Mucosa of rectum (tissue), 2 donors: ENCODE measurements around the gene ZDHHC16.
"Not testable (repeated sequence)": the region's sequence is repeated elsewhere in the genome, so short reads cannot be mapped to it uniquely, and the experiment has no call there.

Experiments
- H3K27ac ChIP-seq, 2 donors: one replicate each; pipeline ENCODE4 v1.7.0; 2013; ENCODE audit warnings: inconsistent platforms in 2 of 2, low read depth in 2 of 2, low read length in 2 of 2
- H3K27me3 ChIP-seq, 2 donors: one replicate each; pipeline ENCODE4 v1.7.0; 2013; ENCODE audit warnings: low read length in 2 of 2; ENCODE audit not compliant: control insufficient read depth in 2 of 2, insufficient read depth in 2 of 2
- H3K36me3 ChIP-seq, 2 donors: one replicate each; pipeline ENCODE4 v1.7.0; 2013; ENCODE audit warnings: low read length in 2 of 2; ENCODE audit not compliant: control insufficient read depth in 2 of 2, insufficient read depth in 2 of 2
- H3K4me1 ChIP-seq, 2 donors: one replicate each; pipeline ENCODE4 v1.7.0; 2013; ENCODE audit warnings: low read length in 2 of 2, mild to moderate bottlenecking in 1 of 2; ENCODE audit not compliant: control insufficient read depth in 2 of 2, insufficient read depth in 2 of 2
- H3K4me3 ChIP-seq, 2 donors: one replicate each; pipeline ENCODE4 v1.7.0; 2013; ENCODE audit warnings: low read length in 2 of 2
- H3K9ac ChIP-seq, 2 donors: one replicate each; pipeline ENCODE4 v1.7.0; 2013; ENCODE audit warnings: low read length in 2 of 2, low read depth in 1 of 2, mild to moderate bottlenecking in 1 of 2
- H3K9me3 ChIP-seq, 2 donors: one replicate each; pipeline ENCODE4 v1.7.0; 2013; ENCODE audit warnings: low read length in 2 of 2; ENCODE audit not compliant: control insufficient read depth in 2 of 2
- donor health status: healthy.
- donor health status: Normal muscosa, but diverticular disease.

The ZDHHC16 gene

DNA sequence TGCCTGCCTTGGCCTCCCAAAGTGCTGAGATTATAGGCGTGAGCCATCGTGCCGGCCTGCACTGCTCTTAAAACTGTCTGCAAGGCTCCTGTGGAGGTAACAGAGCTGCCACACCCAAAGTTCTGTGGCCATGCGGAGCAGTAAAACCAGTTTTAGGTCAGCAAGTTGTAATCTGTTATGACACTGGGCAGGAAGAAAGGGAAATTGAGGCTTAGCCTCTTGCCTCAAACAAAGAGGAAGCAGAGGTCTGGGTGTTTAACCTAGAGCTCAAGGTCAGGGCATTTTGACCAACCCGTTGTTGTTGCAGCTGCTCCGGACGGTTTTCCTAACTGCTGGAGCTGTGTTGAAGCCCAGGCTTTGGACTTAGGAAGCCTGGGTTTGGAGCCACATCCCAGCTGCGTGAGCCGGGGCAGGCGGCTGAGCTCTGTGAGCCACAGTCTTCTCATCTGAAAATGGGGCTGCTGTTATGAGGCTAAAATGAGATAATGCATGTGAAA lies 37.4 kb upstream of the ZDHHC16 start:
- Histone ChIP-seq H3K36me3 (no peaks in the 10 kb centered on the region), H3K4me1 (peaks cover 2 to 3% of the 10 kb centered on the region in 2 donors), H3K4me3 (no peak overlapping the region), H3K9me3 (no peaks in the 10 kb centered on the region), H3K27ac (peak overlapping the region; percentile 1 to 30), H3K9ac (no peak overlapping the region), H3K27me3 (no peaks in the 10 kb centered on the region)

GRCh38 chr10:97411406-97411805 lies 34.6 kb upstream of the ZDHHC16 start:
- Histone ChIP-seq H3K9me3 (no peaks in the 10 kb centered on the region), H3K27me3 (no peaks in the 10 kb centered on the region), H3K4me1 (peaks cover 2 to 3% of the 10 kb centered on the region in 2 donors), H3K9ac (no peak overlapping the region), H3K36me3 (no peaks in the 10 kb centered on the region), H3K4me3 (no peak overlapping the region), H3K27ac (no peak overlapping the region)

- Histone ChIP-seq H3K9me3 (no peaks in the 10 kb centered on the region), H3K4me1 (no peaks in the 10 kb centered on the region), H3K36me3 (no peaks in the 10 kb centered on the region), H3K4me3 (no peak overlapping the region), H3K27ac (no peak overlapping the region), H3K9ac (no peak overlapping the region), H3K27me3 (no peaks in the 10 kb centered on the region)
Observed at GRCh38 chr10:97412891-97413304, 33.1 kb upstream of the ZDHHC16 start.

DNA sequence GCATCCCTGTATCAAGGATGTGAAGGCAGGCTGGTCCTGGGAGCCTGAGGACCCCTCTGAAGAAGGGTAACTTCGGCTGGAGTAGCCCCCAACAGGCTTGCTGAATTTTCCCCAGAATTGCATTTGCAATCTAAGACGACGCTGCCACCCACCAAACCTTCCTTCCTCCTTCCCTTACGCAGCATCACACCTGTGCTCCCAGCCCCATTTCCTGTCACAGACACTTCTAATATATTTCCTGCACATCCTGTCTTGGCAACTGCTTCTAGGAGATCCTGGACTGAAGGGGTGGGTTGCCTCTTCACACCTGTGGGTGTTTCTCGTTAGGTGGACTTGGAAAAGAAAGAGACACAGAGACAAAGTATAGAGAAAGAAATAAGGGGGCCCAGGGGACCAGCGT lies 29.4 kb upstream of the ZDHHC16 start:
- no peaks in the 10 kb centered on the region for H3K27me3 ChIP-seq
- no peak overlapping the region for H3K4me3 ChIP-seq
- H3K9me3 ChIP-seq = no peaks in the 10 kb centered on the region
- H3K27ac ChIP-seq = no peak overlapping the region
- H3K9ac ChIP-seq = no peak overlapping the region
- H3K4me1 ChIP-seq = peaks cover 5% of the 10 kb centered on the region in 2 donors
- H3K36me3 ChIP-seq = no peaks in the 10 kb centered on the region

- not testable (repeated sequence) for H3K9me3 ChIP-seq, H3K36me3 ChIP-seq, H3K27me3 ChIP-seq, H3K9ac ChIP-seq, H3K4me3 ChIP-seq, H3K27ac ChIP-seq
- peaks cover 20 to 21% of the 10 kb centered on the region in 2 donors for H3K4me1 ChIP-seq
Observed at GRCh38 chr10:97423757-97424098, 22.2 kb upstream of the ZDHHC16 start.

- Histone ChIP-seq H3K36me3 (peaks cover 9 to 13% of the 10 kb centered on the region in 2 donors), H3K9me3 (no peaks in the 10 kb centered on the region), H3K4me1 (peaks cover 20 to 21% of the 10 kb centered on the region in 2 donors), H3K27me3 (no peaks in the 10 kb centered on the region), H3K4me3 (peak within 1 kb of the TSS; percentile 86 to 98), H3K9ac (peak within 1 kb of the TSS; percentile 85 to 94), H3K27ac (peak within 1 kb of the TSS; percentile 90 to 92)
Observed at GRCh38 chr10:97425964-97426775, 19.8 kb upstream of the ZDHHC16 start, which contains the start of gene PGAM1. TSS of gene PGAM1 (plus strand) at chr10:97426191. CDS start at chr10:97426308, 117 bp downstream.

GRCh38 chr10:97426776-97427570 lies 19.0 kb upstream of the ZDHHC16 start:
- Histone ChIP-seq H3K27me3 (no peaks in the 10 kb centered on the region), H3K4me1 (peaks cover 20 to 21% of the 10 kb centered on the region in 2 donors), H3K36me3 (peaks cover 17 to 20% of the 10 kb centered on the region in 2 donors), H3K9ac (peak overlapping the region; percentile 85 to 94), H3K9me3 (no peaks in the 10 kb centered on the region), H3K27ac (peak overlapping the region; percentile 90 to 92), H3K4me3 (peak overlapping the region; percentile 86 to 98)

DNA sequence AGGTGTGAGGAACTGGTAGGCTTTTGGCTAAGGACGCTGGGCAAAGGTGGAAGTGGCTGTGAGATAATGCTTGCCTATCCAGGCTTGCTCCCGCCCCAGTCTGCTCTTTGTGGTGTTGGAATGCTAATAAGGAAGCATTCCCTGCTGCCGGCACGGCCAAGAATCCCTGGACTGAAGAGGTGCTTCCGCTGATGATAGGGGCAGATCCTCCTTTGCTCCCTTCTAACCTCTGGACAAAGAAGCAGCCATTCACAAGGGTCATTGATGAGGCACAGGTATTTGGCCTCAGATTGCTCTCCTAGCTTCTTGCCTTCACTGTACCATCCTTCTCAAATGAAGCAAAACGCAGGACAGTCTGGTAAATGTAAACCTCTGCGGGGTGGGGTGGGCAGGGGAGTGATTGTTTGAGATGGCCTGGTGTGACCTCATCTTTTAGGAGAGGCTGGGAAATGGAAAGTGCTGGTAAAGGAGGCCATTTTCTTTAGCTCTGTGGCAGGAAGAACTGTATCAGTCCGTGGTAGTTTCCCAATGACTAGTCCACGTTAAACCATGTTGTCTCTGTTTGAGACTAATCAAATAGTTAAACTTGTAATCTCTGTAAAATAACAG lies 18.3 kb upstream of the ZDHHC16 start:
- Histone ChIP-seq H3K9me3 (no peaks in the 10 kb centered on the region), H3K4me1 (peaks cover 20 to 21% of the 10 kb centered on the region in 2 donors), H3K27ac (peak overlapping the region; percentile 90 to 92), H3K9ac (peak overlapping the region; percentile 85 to 94), H3K36me3 (peaks cover 20 to 22% of the 10 kb centered on the region in 2 donors), H3K4me3 (peak overlapping the region; percentile 86 to 98), H3K27me3 (no peaks in the 10 kb centered on the region)

- peaks cover 25 to 26% of the 10 kb centered on the region in 2 donors for H3K36me3 ChIP-seq
- peak overlapping the region; percentile 27 to 38 for H3K27ac ChIP-seq
- H3K4me3 ChIP-seq = peak overlapping the region; percentile 11 to 48
- H3K9ac ChIP-seq = peak overlapping the region in 1 of 2 donors; percentile 29
- H3K4me1 ChIP-seq = peaks cover 20 to 21% of the 10 kb centered on the region in 2 donors
- no peaks in the 10 kb centered on the region for H3K27me3 ChIP-seq
- no peaks in the 10 kb centered on the region for H3K9me3 ChIP-seq
Observed at GRCh38 chr10:97428572-97428981, 17.4 kb upstream of the ZDHHC16 start.
